WI38 (cell line): ENCODE data around the gene PRPF38B.

Experiments used
- H3K4me3 ChIP-seq: 2 replicates; pipeline ENCODE4 v1.5.1; 2011; ENCODE audit warnings: low read depth, mild to moderate bottlenecking, control low read depth, low read length
- CTCF ChIP-seq: IDR thresholded peaks from 2 replicates; pipeline ENCODE4 v1.5.1; 2012; ENCODE audit warnings: low read depth, mild to moderate bottlenecking, control low read depth, low read length

PRPF38B gene

DNA sequence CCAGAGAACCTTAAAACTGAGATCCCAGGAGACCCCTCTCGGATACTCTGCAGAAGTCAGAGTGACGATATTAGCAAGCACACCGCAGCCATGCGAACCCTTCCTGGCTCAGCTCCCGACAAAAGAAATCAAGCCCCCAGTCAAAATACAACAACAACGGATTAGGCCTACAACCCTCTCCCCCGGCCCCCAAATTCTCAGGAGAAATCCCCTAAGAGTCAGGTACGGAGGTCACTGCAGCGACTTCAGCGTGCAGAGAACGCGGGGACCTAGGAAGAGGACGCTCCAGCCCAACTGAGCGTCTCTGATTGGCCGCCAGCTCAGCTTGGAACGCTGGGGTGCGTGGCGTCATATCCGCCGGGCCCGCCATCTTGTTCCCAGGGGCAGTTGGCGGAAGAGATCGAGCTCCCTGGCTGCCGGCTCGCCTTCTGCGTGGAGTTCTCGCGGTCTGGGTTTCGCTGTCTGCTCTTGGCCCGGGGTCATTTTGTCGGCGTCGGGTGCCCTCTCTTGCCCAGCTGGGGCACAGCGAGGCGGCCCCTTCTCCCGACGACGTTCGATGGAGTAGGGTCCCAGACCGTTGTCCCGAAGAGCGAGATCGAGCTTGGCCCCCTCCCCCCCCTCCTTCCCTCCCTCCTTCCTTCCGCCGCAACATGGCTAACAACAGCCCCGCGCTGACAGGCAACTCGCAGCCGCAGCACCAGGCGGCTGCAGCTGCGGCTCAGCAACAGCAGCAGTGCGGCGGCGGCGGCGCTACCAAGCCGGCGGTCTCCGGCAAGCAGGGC, at the start of gene PRPF38B:
Gene PRPF38B (plus strand): TSS at position 369 of the 782 bp plus-strand sequence. CDS start 282 bp downstream, at position 651.
- no peak for TF ChIP-seq CTCF
- peak within 1 kb of the TSS; percentile 65 for H3K4me3 ChIP-seq

- no peak for TF ChIP-seq CTCF
- no peak overlapping the region for H3K4me3 ChIP-seq
These were observed 48.4 kb upstream of the PRPF38B start for GRCh38 chr1:108643492-108644335.

DNA sequence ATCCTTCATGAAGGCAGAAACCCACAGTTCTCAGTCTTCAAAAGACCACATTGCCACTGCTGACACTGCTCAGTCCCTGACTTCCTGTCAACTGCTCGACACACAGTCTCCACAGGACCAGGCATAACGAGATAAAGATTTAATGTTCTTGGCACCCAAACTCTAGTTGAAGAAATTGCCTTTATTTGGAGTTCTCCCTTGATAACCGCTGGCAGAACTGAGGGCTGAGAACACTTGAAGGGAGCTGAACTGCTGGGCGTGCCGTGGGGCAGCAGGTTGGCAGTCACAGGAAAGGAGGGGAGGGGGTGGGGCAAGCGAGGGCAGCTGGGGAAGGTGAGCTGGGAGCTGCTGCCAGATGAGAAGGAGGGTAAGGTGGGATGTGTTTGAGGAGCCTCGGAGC, 47.1 kb upstream of the PRPF38B start:
- TF ChIP-seq CTCF: no peak
- no peak overlapping the region for H3K4me3 ChIP-seq

DNA sequence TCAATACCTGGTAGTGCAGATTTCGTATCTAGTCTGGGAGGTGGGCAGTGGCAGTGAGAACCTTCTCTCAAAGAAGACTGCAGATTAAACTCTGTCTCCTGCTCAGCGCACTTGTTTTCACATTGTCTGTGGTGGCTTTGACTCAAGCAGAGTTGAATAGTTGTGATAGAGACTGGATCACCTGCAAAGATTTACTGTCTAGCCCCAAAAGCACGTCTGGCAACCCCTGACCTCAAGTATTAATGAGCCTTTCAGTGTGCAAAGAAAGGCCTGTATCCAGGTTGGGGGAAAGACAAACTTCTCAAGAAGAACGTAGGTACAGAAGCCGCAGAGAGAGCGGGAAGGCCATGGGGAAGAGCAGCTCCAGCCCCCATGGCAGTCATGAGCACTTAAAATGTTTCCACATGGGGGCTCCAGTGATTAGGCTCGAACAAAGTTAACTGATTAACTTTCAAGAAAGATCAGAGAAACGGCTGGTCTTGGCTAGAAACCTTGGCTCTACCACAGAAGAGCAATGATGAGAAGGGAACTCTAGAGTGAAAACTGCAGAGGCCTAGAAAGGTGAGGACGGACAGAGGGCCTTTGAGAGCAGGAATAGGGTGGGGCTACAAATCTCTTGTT, 46.4 kb upstream of the PRPF38B start:
- no peak for TF ChIP-seq CTCF

DNA sequence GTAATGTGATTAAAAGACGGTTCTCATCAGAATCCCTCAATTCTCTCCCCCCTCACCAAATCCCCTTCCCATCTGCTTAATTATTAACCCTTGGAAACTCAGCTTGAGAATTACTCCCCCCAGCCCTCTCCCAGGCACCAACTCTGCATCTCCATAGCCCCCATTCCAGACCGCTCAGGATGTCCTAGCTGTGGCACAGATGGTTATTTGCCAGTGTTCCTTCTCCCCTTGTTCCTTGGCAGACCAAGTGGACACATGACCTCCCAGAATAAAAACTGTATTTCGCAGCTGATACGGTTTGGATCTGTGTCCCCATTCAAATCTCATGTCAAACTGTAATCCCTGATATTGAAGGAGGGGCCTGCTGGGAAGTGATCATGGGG, 45.9 kb upstream of the PRPF38B start:
- no peak overlapping the region for H3K4me3 ChIP-seq
- no peak for TF ChIP-seq CTCF

More for the DNA sequence above, 46.4 kb upstream of the PRPF38B start:
- no peak overlapping the region for H3K4me3 ChIP-seq

GRCh38 chr1:108646648-108647269, 45.4 kb upstream of the PRPF38B start:
- TF ChIP-seq CTCF: no peak
- H3K4me3 ChIP-seq: no peak overlapping the region
